Gastroesophageal sphincter (tissue), 4 donors: Measurements from ENCODE around the gene UVRAG. TPM values are rescaled to one million over a fixed set of nuclear protein-coding genes. Genes with fewer than 3 reads are reported as not detected.

ENCODE experiments used
- ATAC-seq: fragments of 150-250 bp; one replicate; pipeline ENCODE4 v1.9.1; 2016; ENCODE audit warnings: mild to moderate bottlenecking, moderate library complexity
- H3K27ac ChIP-seq, 4 donors: fragments of 200-600 bp; sonication (generic) in 3 of 4; 1 replicate in 3 of 4; 2 replicates in 1 of 4; pipeline ENCODE4 v1.5.1; 2016 to 2019
- H3K27me3 ChIP-seq: fragments of 200-600 bp; sonication (generic); one replicate; pipeline ENCODE4 v1.5.1; 2019
- H3K36me3 ChIP-seq, 2 donors: fragments of 200-600 bp; sonication (generic); one replicate each; pipeline ENCODE4 v1.5.1; 2019; ENCODE audit warnings: control low read depth in 1 of 2
- H3K4me1 ChIP-seq, 3 donors: fragments of 200-600 bp; sonication (generic); 1 replicate in 2 of 3; 2 replicates in 1 of 3; pipeline ENCODE4 v1.5.1; 2016 to 2019; ENCODE audit warnings: control low read depth in 2 of 3
- H3K4me3 ChIP-seq, 2 donors: fragments of 200-600 bp; sonication (generic); one replicate each; pipeline ENCODE4 v1.5.1; 2019; ENCODE audit warnings: mild to moderate bottlenecking in 1 of 2, moderate library complexity in 1 of 2
- H3K9me3 ChIP-seq, 3 donors: fragments of 200-600 bp; sonication (generic); one replicate each; pipeline ENCODE4 v1.5.1; 2017 to 2019; ENCODE audit warnings: control low read depth in 2 of 3
- EP300 ChIP-seq: sonication (generic); formaldehyde crosslinking; IDR thresholded peaks from one replicate; pipeline ENCODE4 v1.6.1; 2017; ENCODE audit warnings: antibody characterized with exemption, mild to moderate bottlenecking
- POLR2A ChIP-seq, 2 donors: fragments of 450-650 bp; IDR thresholded peaks; one replicate each; pipeline ENCODE4 v1.6.1; 2017; ENCODE audit warnings: antibody characterized with exemption in 2 of 2, mild to moderate bottlenecking in 2 of 2, moderate library complexity in 1 of 2
- POLR2AphosphoS5 ChIP-seq: sonication (generic); formaldehyde crosslinking; IDR thresholded peaks from one replicate; pipeline ENCODE4 v1.6.1; 2017; ENCODE audit warnings: antibody characterized with exemption
- WGBS, 2 donors: methylation state at CpG; one replicate each; pipeline ENCODE4 v1.1.5; 2018; ENCODE audit warnings: low coverage in 1 of 2; 5-methylcytosine and 5-hydroxymethylcytosine counted together
- total RNA-seq, 4 donors: library from RNA; depleted of rRNA; stranded (reverse); fragments of >200 nt; gene quantifications; one replicate each; pipeline ENCODE4 v1.1.0, GENCODE V29; 2016
- TF ChIP-seq, protein P1 (sequence below), 4 experiments: fragments of 200-600 bp in 2 of 4; fragments of 450-650 bp in 2 of 4; sonication (generic) in 1 of 4; IDR thresholded peaks; one replicate each; pipeline ENCODE4 v1.5.1; 2017 to 2019; ENCODE audit warnings: antibody characterized with exemption in 4 of 4, mild to moderate bottlenecking in 2 of 4, moderate library complexity in 2 of 4

The UVRAG gene
- total RNA-seq, 4 donors from 2014 or later, result 28.1 to 50.1 (median 34.7) TPM

DNA sequence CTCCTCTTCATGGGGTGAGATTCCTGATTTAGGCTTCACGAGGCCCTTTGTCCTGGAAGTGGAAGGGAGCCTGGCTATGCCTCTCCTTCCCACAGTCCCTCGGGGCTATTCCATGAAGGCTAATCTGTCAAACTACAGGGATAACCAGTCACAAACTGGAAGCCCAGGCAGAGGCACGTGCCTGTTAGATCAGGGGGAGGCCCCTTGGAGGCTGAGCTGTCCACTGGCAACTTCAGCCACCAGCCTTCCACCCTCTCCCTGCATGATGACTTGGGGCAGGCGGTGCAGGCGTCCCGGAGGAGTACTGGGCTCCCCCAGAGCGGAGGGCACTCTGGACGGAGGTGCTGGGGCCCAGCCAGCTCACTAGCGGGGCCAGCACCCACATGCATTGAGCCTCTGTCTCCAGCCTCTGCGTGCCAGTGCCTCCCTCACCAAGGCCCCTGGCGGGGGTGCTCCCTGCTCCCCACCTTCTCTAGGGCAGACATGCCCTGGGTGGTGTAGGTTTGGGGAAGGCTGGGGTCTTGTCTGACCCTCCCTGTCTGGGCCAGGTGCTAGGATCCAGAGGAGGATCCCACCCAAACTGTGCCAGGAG is 348.4 kb downstream of the UVRAG start:
- no peaks in the 10 kb centered on the region for H3K36me3 ChIP-seq
- ATAC-seq, result no peak
- no peak overlapping the region for H3K27ac ChIP-seq
- peaks cover 0 to 17% (median 12%) of the 10 kb centered on the region in 3 donors for H3K4me1 ChIP-seq
- TF ChIP-seq POLR2AphosphoS5, result no peak
- H3K9me3 ChIP-seq, result no peaks in the 10 kb centered on the region
- WGBS, 2 donors, result 80% methylated on average over 3 of the region's 11 CpGs; no CpG with 5 or more reads in 1 of the 2 donors
- H3K4me3 ChIP-seq, result no peak overlapping the region
- H3K27me3 ChIP-seq, result no peaks in the 10 kb centered on the region

DNA sequence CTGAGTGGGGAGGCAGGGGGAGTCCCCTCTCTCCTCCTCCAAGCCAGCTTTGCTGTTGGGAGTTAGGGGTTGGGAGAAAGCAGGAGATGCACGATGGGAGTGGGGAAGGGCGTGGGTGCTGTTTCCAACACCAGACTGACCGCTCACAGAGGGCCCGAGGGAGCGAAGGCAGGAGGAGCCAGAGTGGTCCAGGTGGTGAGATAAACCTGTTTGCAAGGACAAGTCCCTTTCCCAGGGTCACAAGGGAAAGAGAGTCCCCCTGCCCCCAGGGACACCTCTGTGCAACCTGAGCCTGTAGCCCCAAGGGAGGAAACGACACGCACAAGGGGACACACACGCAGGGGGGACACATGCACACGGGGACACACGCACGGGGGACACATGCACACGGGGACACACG is 349.1 kb downstream of the UVRAG start:
- no peaks in the 10 kb centered on the region for H3K36me3 ChIP-seq
- no peaks in the 10 kb centered on the region for H3K27me3 ChIP-seq
- no peak overlapping the region for H3K27ac ChIP-seq
- peaks cover 0 to 17% (median 12%) of the 10 kb centered on the region in 3 donors for H3K4me1 ChIP-seq
- no peak overlapping the region for H3K4me3 ChIP-seq
- 80% methylated on average over 1 of the region's 13 CpGs; no CpG with 5 or more reads in 1 of the 2 donors for WGBS, 2 donors
- H3K9me3 ChIP-seq, result no peaks in the 10 kb centered on the region
- TF ChIP-seq, protein P1, sequence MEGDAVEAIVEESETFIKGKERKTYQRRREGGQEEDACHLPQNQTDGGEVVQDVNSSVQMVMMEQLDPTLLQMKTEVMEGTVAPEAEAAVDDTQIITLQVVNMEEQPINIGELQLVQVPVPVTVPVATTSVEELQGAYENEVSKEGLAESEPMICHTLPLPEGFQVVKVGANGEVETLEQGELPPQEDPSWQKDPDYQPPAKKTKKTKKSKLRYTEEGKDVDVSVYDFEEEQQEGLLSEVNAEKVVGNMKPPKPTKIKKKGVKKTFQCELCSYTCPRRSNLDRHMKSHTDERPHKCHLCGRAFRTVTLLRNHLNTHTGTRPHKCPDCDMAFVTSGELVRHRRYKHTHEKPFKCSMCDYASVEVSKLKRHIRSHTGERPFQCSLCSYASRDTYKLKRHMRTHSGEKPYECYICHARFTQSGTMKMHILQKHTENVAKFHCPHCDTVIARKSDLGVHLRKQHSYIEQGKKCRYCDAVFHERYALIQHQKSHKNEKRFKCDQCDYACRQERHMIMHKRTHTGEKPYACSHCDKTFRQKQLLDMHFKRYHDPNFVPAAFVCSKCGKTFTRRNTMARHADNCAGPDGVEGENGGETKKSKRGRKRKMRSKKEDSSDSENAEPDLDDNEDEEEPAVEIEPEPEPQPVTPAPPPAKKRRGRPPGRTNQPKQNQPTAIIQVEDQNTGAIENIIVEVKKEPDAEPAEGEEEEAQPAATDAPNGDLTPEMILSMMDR (IDR thresholded peaks at IDR 0.05), result no peak
- TF ChIP-seq POLR2AphosphoS5 (no peak), EP300 (no peak), POLR2A (IDR thresholded peaks at IDR 0.05) (no peak)
- ATAC-seq, result no peak

GRCh38 chr11:76164861-76165751 is 350.1 kb downstream of the UVRAG start:
- 82 to 91% methylated on average over 26 to 36 of the region's 50 CpGs for WGBS, 2 donors
- TF ChIP-seq, protein P1 (IDR thresholded peaks at IDR 0.05), result no peak
- TF ChIP-seq POLR2AphosphoS5 (no peak), POLR2A (IDR thresholded peaks at IDR 0.05) (no peak), EP300 (no peak)
- no peak for ATAC-seq
- no peaks in the 10 kb centered on the region for H3K9me3 ChIP-seq
- H3K27me3 ChIP-seq, result no peaks in the 10 kb centered on the region
- H3K4me3 ChIP-seq, result no peak overlapping the region
- no peaks in the 10 kb centered on the region for H3K36me3 ChIP-seq
- peaks cover 0 to 17% (median 12%) of the 10 kb centered on the region in 3 donors for H3K4me1 ChIP-seq
- no peak overlapping the region for H3K27ac ChIP-seq

GRCh38 chr11:76166314-76166713 is 351.3 kb downstream of the UVRAG start:
- Histone ChIP-seq H3K4me3 (no peak overlapping the region), H3K4me1 (peaks cover 0 to 11% (median 7%) of the 10 kb centered on the region in 3 donors), H3K36me3 (no peaks in the 10 kb centered on the region), H3K27ac (no peak overlapping the region), H3K9me3 (no peaks in the 10 kb centered on the region), H3K27me3 (no peaks in the 10 kb centered on the region)
- 100% methylated on average over 1 to 4 of the region's 6 CpGs for whole genome bisulfite sequencing, 2 donors
- ATAC-seq, result no peak
- TF ChIP-seq POLR2AphosphoS5 (no peak), EP300 (no peak), POLR2A (IDR thresholded peaks at IDR 0.05) (no peak)
- TF ChIP-seq, protein P1 (IDR thresholded peaks at IDR 0.05), result no peak

- Histone ChIP-seq H3K4me1 (no peaks in the 10 kb centered on the region), H3K27ac (no peak overlapping the region), H3K9me3 (no peaks in the 10 kb centered on the region), H3K36me3 (no peaks in the 10 kb centered on the region), H3K27me3 (no peaks in the 10 kb centered on the region), H3K4me3 (no peak overlapping the region)
- WGBS, 2 donors, result 40 to 44% methylated on average over 2 to 5 of the region's 13 CpGs
- no peak for ATAC-seq
- TF ChIP-seq POLR2AphosphoS5 (no peak), POLR2A (IDR thresholded peaks at IDR 0.05) (no peak), EP300 (no peak)
- TF ChIP-seq, protein P1 (IDR thresholded peaks at IDR 0.05), result no peak
These were observed 352.6 kb downstream of the UVRAG start for GRCh38 chr11:76167590-76167989.
